Large intestine (tissue), 12 donors: ENCODE measurements around the gene GNPDA1. TPM values are rescaled to one million over a fixed set of nuclear protein-coding genes. Genes with fewer than 3 reads are reported as not detected.
"Not testable (repeated sequence)": the region's sequence is repeated elsewhere in the genome, so short reads cannot be mapped to it uniquely, and the experiment has no call there.

Source experiments
- DNase-seq, 2 donors: peaks; one replicate each; pipeline versions ENCODE4 v3.0.0 to v3.0.0-alpha.2; 2013
- H3K27ac ChIP-seq: one replicate; pipeline ENCODE4 v1.5.1; 2013; ENCODE audit warnings: low read length
- H3K27me3 ChIP-seq: 2 replicates; pipeline ENCODE4 v1.6.1; 2013; ENCODE audit warnings: low read length; ENCODE audit not compliant: control insufficient read depth, insufficient read depth
- H3K36me3 ChIP-seq: 2 replicates; pipeline ENCODE4 v1.6.1; 2013; ENCODE audit warnings: low read length; ENCODE audit not compliant: control insufficient read depth, insufficient read depth
- H3K4me1 ChIP-seq: one replicate; pipeline ENCODE4 v1.6.1; 2013; ENCODE audit warnings: low read length; ENCODE audit not compliant: control insufficient read depth, insufficient read depth
- H3K4me3 ChIP-seq: one replicate; pipeline ENCODE4 v1.5.1; 2013; ENCODE audit warnings: low read length
- H3K9me3 ChIP-seq: one replicate; pipeline ENCODE4 v1.6.1; 2013; ENCODE audit warnings: mild to moderate bottlenecking, low read depth, low read length, moderate library complexity; ENCODE audit not compliant: control insufficient read depth
- WGBS: methylation state at CpG from one replicate; pipeline ENCODE4 v1.1.5; 2013; ENCODE audit warnings: low lambda C conversion rate; ENCODE audit not compliant: insufficient coverage; 5-methylcytosine and 5-hydroxymethylcytosine counted together
- long read RNA-seq, 11 donors: transcript quantifications; one replicate each; lab custom pipeline, GENCODE V29; 2026
- polyA plus RNA-seq: library from polyadenylated mRNA; unstranded; fragments of 120-200 nt; gene quantifications from one replicate; pipeline ENCODE4 v1.2.1, GENCODE V29; 2013

The GNPDA1 gene
- polyA plus RNA-seq = 117 TPM
- long read RNA-seq, donor 1, transcript GNPDA1-201 (7 exons, 2,273 nt) = major isoform, 14 of 22 reads
- long read RNA-seq, donor 1, transcript GNPDA1-210 (6 exons, 2,980 nt) = minor isoform, 6 of 22 reads
- long read RNA-seq, donor 1, partial matches to known transcripts = 0 of 22 reads
- long read RNA-seq, donor 1, other reads (novel, unspliced or antisense) = 0 of 22 reads
- long read RNA-seq, donor 2, transcript GNPDA1-201 (7 exons, 2,273 nt) = major isoform, 61 of 84 reads
- long read RNA-seq, donor 2, transcript GNPDA1-210 (6 exons, 2,980 nt) = minor isoform, 14 of 84 reads
- long read RNA-seq, donor 2, transcript GNPDA1-202 (8 exons, 2,319 nt) = minor isoform, 9 of 84 reads
- long read RNA-seq, donor 2, partial matches to known transcripts = 0 of 84 reads
- long read RNA-seq, donor 2, other reads (novel, unspliced or antisense) = 0 of 84 reads
- long read RNA-seq, donor 3, transcript GNPDA1-202 (8 exons, 2,319 nt) = minor isoform, 8 of 111 reads
- long read RNA-seq, donor 3, transcript GNPDA1-201 (7 exons, 2,273 nt) = major isoform, 71 of 111 reads
- long read RNA-seq, donor 3, transcript GNPDA1-210 (6 exons, 2,980 nt) = minor isoform, 29 of 111 reads
- long read RNA-seq, donor 3, partial matches to known transcripts = 0 of 111 reads
- long read RNA-seq, donor 3, other reads (novel, unspliced or antisense) = 0 of 111 reads
- long read RNA-seq, donor 4, partial matches to known transcripts = 0 of 7 reads
- long read RNA-seq, donor 4, other reads (novel, unspliced or antisense) = 0 of 7 reads
- long read RNA-seq, donor 5, transcript GNPDA1-201 (7 exons, 2,273 nt) = major isoform, 5 of 9 reads
- long read RNA-seq, donor 5, partial matches to known transcripts = 0 of 9 reads
- long read RNA-seq, donor 5, other reads (novel, unspliced or antisense) = 0 of 9 reads
- long read RNA-seq, donor 6, transcript GNPDA1-210 (6 exons, 2,980 nt) = minor isoform, 9 of 72 reads
- long read RNA-seq, donor 6, transcript GNPDA1-202 (8 exons, 2,319 nt) = minor isoform, 5 of 72 reads
- long read RNA-seq, donor 6, transcript GNPDA1-201 (7 exons, 2,273 nt) = major isoform, 52 of 72 reads
- long read RNA-seq, donor 6, partial matches to known transcripts = 0 of 72 reads
- long read RNA-seq, donor 6, other reads (novel, unspliced or antisense) = 0 of 72 reads
- long read RNA-seq, donor 7, transcript GNPDA1-201 (7 exons, 2,273 nt) = major isoform, 11 of 11 reads
- long read RNA-seq, donor 7, partial matches to known transcripts = 0 of 11 reads
- long read RNA-seq, donor 7, other reads (novel, unspliced or antisense) = 0 of 11 reads
- long read RNA-seq, donor 8, transcript GNPDA1-201 (7 exons, 2,273 nt) = major isoform, 38 of 57 reads
- long read RNA-seq, donor 8, transcript GNPDA1-210 (6 exons, 2,980 nt) = minor isoform, 13 of 57 reads
- long read RNA-seq, donor 8, partial matches to known transcripts = 0 of 57 reads
- long read RNA-seq, donor 8, other reads (novel, unspliced or antisense) = 0 of 57 reads
- long read RNA-seq, donor 9, transcript GNPDA1-202 (8 exons, 2,319 nt) = minor isoform, 11 of 72 reads
- long read RNA-seq, donor 9, transcript GNPDA1-210 (6 exons, 2,980 nt) = minor isoform, 14 of 72 reads
- long read RNA-seq, donor 9, transcript GNPDA1-201 (7 exons, 2,273 nt) = major isoform, 39 of 72 reads
- long read RNA-seq, donor 9, partial matches to known transcripts = 5 of 72 reads
- long read RNA-seq, donor 9, other reads (novel, unspliced or antisense) = 0 of 72 reads
- long read RNA-seq, donor 10, transcript GNPDA1-210 (6 exons, 2,980 nt) = minor isoform, 22 of 73 reads
- long read RNA-seq, donor 10, transcript GNPDA1-201 (7 exons, 2,273 nt) = major isoform, 46 of 73 reads
- long read RNA-seq, donor 10, transcript GNPDA1-202 (8 exons, 2,319 nt) = minor isoform, 5 of 73 reads
- long read RNA-seq, donor 10, partial matches to known transcripts = 0 of 73 reads
- long read RNA-seq, donor 10, other reads (novel, unspliced or antisense) = 0 of 73 reads
- long read RNA-seq, donor 11, transcript GNPDA1-210 (6 exons, 2,980 nt) = minor isoform, 25 of 59 reads
- long read RNA-seq, donor 11, transcript GNPDA1-201 (7 exons, 2,273 nt) = major isoform, 28 of 59 reads
- long read RNA-seq, donor 11, partial matches to known transcripts = 0 of 59 reads
- long read RNA-seq, donor 11, other reads (novel, unspliced or antisense) = 0 of 59 reads

DNA sequence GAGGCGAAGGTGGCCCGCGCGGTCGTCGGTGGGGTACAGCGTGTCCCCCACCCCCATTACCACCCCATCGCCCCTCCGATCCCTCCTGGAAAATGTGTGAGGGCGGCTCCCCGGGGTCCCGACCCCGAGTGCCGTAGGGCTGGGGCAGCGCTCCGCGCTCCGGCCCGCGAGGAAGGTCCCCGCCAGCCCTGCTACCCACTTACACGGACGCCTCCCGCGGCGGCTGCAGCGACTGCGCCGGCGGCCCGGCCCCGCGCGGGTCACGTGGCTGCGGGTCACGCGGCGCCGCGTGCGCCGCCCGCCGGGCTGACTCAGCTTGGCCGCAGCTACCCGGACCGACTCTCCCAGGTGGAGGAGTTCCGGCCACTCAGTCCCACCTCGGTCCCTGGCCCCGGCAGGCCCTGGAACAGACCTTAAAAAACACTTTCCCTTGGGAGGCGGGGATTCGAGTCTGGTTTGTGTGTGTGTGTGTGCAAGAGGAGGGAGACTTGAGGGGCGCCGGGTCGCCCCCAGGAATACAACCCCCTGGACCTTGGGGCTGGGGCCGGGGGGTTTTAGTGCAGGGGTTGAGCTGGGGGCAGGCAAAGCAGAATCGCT lies at the start of gene GNPDA1:
TSS of gene GNPDA1 (minus strand) at position 236 of the 597 bp plus-strand sequence. CDS start 992 bp downstream, outside the sequence.
- peaks cover 7% of the 10 kb centered on the region for H3K36me3 ChIP-seq
- H3K9me3 ChIP-seq = no peaks in the 10 kb centered on the region
- peak; percentile 80 to 86 for DNase-seq
- no peaks in the 10 kb centered on the region for H3K27me3 ChIP-seq
- peak within 1 kb of the TSS; percentile 88 for H3K27ac ChIP-seq
- H3K4me1 ChIP-seq = peaks cover 13% of the 10 kb centered on the region
- 0% methylated on average over 1 of the region's 58 CpGs for WGBS
- peak within 1 kb of the TSS; percentile 76 for H3K4me3 ChIP-seq

DNA sequence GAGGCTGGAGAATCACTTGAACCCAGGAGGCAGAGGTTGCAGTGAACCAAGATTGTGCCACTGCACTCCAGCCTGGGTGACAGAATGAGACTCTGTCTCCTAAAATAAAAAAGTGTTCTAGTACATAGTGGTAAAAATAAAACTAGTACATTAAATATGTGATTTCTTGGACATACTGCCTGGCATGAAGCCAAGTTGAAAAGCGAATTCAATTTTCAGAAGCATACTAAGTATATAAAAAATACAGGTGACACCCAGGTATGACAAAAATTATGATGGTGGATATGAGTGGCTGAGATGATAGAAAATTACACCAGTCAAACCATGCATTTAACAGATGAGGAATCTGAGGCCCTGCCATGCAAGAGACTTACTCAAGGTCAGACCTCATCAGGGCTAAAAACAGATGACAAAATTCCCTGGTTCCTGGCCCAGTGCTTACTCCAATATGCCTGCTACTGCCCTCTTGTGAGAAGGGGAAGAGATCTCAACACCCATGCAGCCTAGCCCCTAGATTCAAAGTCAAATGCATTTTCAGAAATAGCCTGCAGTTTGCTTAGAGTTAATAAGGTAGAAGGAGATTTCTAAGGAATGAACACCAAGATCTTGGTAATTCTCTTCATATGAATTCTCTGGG lies 46.6 kb upstream of the GNPDA1 start:
- Histone ChIP-seq H3K9me3 (no peaks in the 10 kb centered on the region), H3K27me3 (no peaks in the 10 kb centered on the region), H3K4me1 (no peaks in the 10 kb centered on the region), H3K27ac (no peak overlapping the region), H3K36me3 (no peaks in the 10 kb centered on the region), H3K4me3 (no peak overlapping the region)
- 100% methylated on average over 1 of the region's 1 CpG for WGBS
- no peak for DNase-seq

DNA sequence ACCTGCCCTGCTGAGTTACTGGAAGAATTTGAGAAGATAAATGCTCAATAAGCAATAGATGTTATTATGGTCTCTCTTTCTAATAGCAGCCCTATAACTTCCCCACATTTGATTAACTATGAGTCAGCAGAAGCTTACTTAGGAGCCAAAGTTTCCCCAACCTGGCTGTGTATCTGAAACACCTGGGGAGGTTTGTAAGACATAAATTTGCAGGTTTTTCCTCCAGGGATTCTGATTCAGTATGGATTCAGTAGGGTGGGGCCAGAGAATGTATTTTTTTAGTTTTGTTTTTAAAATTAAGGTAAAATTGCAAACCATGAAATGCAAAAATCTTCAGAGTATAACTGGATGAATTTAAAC lies 44.9 kb upstream of the GNPDA1 start:
- no peak overlapping the region for H3K4me3 ChIP-seq
- H3K4me1 ChIP-seq = no peaks in the 10 kb centered on the region
- H3K27me3 ChIP-seq = no peaks in the 10 kb centered on the region
- H3K9me3 ChIP-seq = no peaks in the 10 kb centered on the region
- H3K27ac ChIP-seq = no peak overlapping the region
- no peak for DNase-seq
- no peaks in the 10 kb centered on the region for H3K36me3 ChIP-seq

DNA sequence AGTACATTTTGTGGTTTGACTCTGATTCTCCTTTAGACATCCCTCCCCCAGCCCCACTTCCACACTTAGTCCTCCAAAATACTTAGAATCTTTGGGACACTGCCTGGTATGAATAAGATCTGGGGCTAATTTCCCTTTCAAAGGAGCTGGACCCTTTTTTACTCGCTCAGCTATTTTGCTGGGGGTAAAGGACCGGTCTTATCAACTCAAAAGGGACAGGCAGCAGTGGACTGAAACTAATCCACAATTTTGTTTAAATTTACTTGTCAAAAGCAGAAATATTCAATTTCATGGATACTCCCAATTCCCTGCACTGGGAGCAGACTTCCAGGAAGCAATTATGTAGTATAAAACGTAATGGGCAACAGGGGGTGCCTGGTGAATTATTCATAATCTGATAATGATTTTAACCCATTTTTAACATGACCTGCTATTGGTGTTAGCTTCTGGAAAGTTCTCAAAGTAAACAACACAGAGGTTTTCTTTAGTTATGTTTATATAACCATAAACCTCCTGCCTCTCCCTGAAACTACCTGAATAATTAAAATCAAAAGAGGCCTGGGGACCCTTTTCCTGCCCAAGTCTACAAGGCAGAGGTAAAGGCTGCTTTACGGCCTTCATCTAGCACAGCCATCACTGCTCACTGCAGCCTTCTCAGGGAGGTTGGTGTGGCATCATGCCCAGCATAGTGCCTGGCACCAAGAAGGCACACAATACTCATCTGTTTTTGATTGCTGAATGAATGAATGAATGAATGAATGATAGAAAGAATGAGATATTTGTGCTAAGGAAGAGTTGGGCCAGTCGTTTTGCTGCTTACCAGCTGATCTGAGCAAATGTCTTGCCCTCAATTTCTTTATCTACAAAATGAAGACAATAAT lies 44.2 kb upstream of the GNPDA1 start:
- H3K4me1 ChIP-seq = no peaks in the 10 kb centered on the region
- 40% methylated on average over 1 of the region's 5 CpGs for WGBS
- H3K9me3 ChIP-seq = no peaks in the 10 kb centered on the region
- H3K36me3 ChIP-seq = no peaks in the 10 kb centered on the region
- no peak overlapping the region for H3K4me3 ChIP-seq
- DNase-seq = no peak
- H3K27ac ChIP-seq = no peak overlapping the region
- no peaks in the 10 kb centered on the region for H3K27me3 ChIP-seq

DNA sequence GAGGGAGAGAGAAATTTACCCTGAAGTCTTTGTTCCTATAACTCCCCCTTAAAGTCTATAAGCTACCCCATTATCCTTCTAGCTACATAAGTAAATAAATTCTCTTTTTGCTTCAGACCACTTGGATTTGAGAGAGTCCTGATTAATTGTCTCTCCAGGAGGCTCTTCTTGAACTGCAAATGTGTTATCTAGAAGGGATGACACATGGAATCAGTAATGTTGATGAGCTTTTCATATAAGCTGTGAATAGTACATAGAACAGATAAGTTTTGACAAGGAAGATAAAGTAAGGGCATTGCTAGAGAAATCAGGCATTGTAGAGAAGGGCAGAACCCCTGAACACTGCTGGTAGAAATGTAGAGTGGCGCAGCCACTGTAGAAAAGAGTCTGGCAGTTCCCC lies 42.5 kb upstream of the GNPDA1 start:
- no peak for DNase-seq
- H3K4me1 ChIP-seq = no peaks in the 10 kb centered on the region
- no peak overlapping the region for H3K27ac ChIP-seq
- no peaks in the 10 kb centered on the region for H3K27me3 ChIP-seq
- no CpG with 5 or more reads among the region's 1 CpG for WGBS
- H3K36me3 ChIP-seq = no peaks in the 10 kb centered on the region
- H3K9me3 ChIP-seq = no peaks in the 10 kb centered on the region
- no peak overlapping the region for H3K4me3 ChIP-seq

DNA sequence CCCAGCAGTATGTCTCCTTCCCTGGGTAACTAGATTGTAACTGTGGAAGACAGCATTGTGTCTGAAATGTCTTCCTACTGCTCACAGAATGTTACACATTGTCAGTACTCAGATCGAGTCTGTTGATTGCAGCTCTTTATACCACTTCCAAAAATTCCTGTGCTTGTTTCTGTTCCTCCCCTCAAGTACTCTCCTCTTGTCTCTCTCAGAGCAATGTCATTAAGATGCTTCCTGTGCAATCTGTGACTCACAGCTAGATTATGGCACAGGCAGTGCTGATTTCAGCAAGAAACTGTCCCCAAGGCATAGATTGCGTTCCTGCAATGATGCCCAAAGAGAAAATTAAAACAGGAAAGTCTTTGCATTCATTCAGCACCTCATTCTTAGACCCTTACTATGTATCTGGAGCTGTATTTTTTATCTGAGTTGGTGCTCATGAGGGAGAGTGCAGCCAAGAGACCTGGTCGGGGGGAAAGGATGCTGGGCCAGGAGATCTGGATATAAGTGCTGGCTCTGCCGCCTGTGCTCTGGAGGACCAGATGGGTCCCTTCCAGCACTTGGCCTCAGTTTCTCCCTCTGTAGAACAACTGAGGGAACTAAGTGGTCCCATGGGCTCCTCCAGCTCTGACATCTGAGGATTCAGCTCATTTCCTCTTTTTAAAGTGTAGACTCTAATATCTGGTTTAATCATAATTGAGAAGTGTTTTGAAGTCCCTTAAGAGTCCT lies 40.8 kb upstream of the GNPDA1 start:
- H3K4me3 ChIP-seq = no peak overlapping the region
- no peak for DNase-seq
- no peak overlapping the region for H3K27ac ChIP-seq
- no CpG with 5 or more reads among the region's 4 CpGs for WGBS
- no peaks in the 10 kb centered on the region for H3K4me1 ChIP-seq
- no peaks in the 10 kb centered on the region for H3K27me3 ChIP-seq
- H3K9me3 ChIP-seq = no peaks in the 10 kb centered on the region
- no peaks in the 10 kb centered on the region for H3K36me3 ChIP-seq

DNA sequence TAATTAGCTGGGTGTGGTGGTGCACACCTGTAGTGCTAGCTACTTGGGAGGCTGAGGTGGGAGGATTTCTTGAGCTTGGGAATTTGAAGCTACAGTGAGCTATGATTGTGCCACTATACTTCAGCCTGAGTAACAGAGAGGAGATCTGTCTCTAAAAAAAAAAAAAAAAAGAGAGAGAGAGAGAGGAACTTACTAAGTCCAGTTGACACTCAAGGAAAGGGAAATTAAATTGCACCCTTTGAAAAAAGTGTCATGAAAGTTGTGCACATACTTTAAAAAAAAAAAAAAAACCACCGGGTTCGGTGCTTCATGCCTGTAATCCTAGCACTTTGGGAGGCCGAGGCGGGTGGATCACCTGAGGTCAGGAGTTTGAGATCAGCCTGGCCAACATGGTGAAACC lies 39.2 kb upstream of the GNPDA1 start:
- H3K9me3 ChIP-seq, H3K4me1 ChIP-seq, H3K36me3 ChIP-seq, DNase-seq, H3K4me3 ChIP-seq, H3K27ac ChIP-seq, H3K27me3 ChIP-seq: not testable (repeated sequence)
- WGBS = no CpG with 5 or more reads among the region's 4 CpGs

DNA sequence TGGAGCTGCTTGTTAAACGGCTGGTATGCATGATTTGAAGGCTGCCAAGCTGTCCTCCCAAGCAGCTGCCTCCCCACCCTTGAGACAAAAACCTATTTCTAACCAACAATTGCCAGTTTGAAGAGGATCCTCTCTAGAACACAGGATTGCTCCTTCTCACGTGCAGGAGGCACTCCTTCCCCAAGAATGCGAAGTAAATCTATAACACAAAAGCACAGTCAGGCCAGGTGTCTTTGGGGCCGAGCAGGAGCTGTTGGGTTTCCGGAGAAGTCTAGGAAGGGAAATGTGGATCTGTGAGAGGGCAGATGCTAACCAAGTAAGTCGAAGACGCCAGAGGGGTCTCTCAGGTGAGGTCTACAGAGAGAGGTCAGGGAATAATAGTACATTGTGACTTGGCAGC lies 35.4 kb upstream of the GNPDA1 start:
- Histone ChIP-seq H3K27me3 (no peaks in the 10 kb centered on the region), H3K9me3 (no peaks in the 10 kb centered on the region), H3K4me1 (no peaks in the 10 kb centered on the region), H3K4me3 (no peak overlapping the region), H3K36me3 (no peaks in the 10 kb centered on the region), H3K27ac (no peak overlapping the region)
- DNase-seq = peak in 1 of 2 donors; percentile 29
- 0% methylated on average over 1 of the region's 7 CpGs for WGBS
